Nephron (organoid): ENCODE measurements around the gene MBOAT2.

Experiments
- H3K27ac Mint-ChIP-seq, 3 experiments: 2 replicates each; pipeline ENCODE4 v1.8.0; 2020; ENCODE audit warnings: mixed read lengths in 3 of 3, mild to moderate bottlenecking in 2 of 3, moderate library complexity in 1 of 3
- H3K27me3 Mint-ChIP-seq: 2 replicates; pipeline ENCODE4 v1.8.0; 2021; ENCODE audit warnings: low read depth, mild to moderate bottlenecking, moderate library complexity, mixed read lengths
- H3K36me3 Mint-ChIP-seq: 2 replicates; pipeline ENCODE4 v1.8.0; 2020; ENCODE audit warnings: low read depth, mixed read lengths
- H3K4me1 Mint-ChIP-seq: 2 replicates; pipeline ENCODE4 v1.8.0; 2020; ENCODE audit warnings: mixed read lengths
- H3K4me3 Mint-ChIP-seq, 3 experiments: 2 replicates each; pipeline ENCODE4 v1.8.0; 2020; ENCODE audit warnings: mild to moderate bottlenecking in 3 of 3, mixed read lengths in 3 of 3, moderate library complexity in 2 of 3
- H3K9me3 Mint-ChIP-seq: 2 replicates; pipeline ENCODE4 v1.8.0; 2020; ENCODE audit warnings: mixed read lengths
- TF ChIP-seq, protein P1 (sequence below), 3 experiments: fragments of 200-600 bp; sonication (generic); IDR thresholded peaks; one replicate each; pipeline ENCODE4 v1.5.0; 2021; ENCODE audit warnings: antibody characterized with exemption in 3 of 3; ENCODE audit not compliant: unreplicated experiment in 3 of 3

Gene MBOAT2

DNA sequence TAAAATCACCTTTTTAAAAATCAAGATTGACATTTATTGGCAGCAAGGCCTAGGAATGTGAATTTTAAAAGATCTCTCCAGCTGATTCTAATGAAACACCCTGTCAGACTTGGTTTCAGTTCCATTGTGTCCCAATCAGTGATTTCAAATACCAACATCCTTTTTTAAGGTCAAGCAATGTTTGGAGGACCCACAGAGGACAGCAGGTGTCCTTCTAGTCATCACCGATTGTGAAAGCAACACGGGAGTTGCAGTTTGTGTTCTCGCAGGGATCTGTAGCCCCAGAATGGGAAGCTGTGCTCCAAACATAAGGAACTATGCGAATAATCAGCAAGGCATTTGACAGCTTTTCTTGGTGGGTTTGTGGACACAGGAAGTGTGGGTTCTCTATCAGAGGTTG is 161.6 kb downstream of the MBOAT2 start:
- Mint-ChIP-seq H3K27ac (no peak overlapping the region), H3K9me3 (peaks cover 5% of the 10 kb centered on the region), H3K4me1 (peaks cover 6% of the 10 kb centered on the region), H3K27me3 (no peaks in the 10 kb centered on the region), H3K36me3 (peaks cover 7% of the 10 kb centered on the region), H3K4me3 (no peak overlapping the region)
- TF ChIP-seq, protein P1, sequence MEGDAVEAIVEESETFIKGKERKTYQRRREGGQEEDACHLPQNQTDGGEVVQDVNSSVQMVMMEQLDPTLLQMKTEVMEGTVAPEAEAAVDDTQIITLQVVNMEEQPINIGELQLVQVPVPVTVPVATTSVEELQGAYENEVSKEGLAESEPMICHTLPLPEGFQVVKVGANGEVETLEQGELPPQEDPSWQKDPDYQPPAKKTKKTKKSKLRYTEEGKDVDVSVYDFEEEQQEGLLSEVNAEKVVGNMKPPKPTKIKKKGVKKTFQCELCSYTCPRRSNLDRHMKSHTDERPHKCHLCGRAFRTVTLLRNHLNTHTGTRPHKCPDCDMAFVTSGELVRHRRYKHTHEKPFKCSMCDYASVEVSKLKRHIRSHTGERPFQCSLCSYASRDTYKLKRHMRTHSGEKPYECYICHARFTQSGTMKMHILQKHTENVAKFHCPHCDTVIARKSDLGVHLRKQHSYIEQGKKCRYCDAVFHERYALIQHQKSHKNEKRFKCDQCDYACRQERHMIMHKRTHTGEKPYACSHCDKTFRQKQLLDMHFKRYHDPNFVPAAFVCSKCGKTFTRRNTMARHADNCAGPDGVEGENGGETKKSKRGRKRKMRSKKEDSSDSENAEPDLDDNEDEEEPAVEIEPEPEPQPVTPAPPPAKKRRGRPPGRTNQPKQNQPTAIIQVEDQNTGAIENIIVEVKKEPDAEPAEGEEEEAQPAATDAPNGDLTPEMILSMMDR (IDR thresholded peaks at IDR 0.05; ENCODE audit: unreplicated experiment in 3 of 3), result no peak

DNA sequence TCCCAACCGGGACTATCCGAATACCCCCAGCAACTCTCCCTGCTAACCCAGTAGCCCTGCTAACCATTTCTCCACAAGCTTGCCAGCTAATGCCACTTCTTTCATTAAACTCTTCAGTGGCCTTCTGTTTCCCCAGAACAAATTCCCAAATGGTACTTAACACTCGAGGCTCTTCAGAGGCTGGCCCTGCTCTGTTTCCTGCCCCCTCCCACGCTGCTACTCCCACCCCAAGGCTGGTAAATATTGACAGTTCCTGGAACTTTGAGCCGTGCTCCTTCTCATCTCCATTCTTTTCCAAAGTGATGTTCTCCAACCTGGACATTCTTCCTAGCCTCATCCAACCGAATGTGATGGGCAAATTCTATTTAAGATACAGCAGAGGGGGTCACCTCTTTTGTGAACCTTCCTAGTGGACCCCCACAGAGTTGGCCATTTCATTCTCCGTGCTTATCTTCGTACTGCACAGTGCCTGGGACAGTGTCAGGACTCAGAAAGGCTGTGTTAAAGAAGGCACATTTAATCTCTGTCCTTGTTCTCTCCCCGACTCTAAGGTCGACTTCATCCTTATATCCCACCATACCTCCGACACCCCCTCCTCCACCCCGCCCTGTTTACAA is 162.9 kb downstream of the MBOAT2 start:
- peak overlapping the region in 1 of 3 experiments; percentile 9 for H3K27ac Mint-ChIP-seq
- no peaks in the 10 kb centered on the region for H3K27me3 Mint-ChIP-seq
- TF ChIP-seq, protein P1 (IDR thresholded peaks at IDR 0.05; ENCODE audit: unreplicated experiment in 3 of 3), result no peak
- H3K36me3 Mint-ChIP-seq, result no peaks in the 10 kb centered on the region
- H3K9me3 Mint-ChIP-seq, result peaks cover 5% of the 10 kb centered on the region
- H3K4me1 Mint-ChIP-seq, result peaks cover 18% of the 10 kb centered on the region
- H3K4me3 Mint-ChIP-seq, result peak overlapping the region; percentile 53 to 64 (median 62)

DNA sequence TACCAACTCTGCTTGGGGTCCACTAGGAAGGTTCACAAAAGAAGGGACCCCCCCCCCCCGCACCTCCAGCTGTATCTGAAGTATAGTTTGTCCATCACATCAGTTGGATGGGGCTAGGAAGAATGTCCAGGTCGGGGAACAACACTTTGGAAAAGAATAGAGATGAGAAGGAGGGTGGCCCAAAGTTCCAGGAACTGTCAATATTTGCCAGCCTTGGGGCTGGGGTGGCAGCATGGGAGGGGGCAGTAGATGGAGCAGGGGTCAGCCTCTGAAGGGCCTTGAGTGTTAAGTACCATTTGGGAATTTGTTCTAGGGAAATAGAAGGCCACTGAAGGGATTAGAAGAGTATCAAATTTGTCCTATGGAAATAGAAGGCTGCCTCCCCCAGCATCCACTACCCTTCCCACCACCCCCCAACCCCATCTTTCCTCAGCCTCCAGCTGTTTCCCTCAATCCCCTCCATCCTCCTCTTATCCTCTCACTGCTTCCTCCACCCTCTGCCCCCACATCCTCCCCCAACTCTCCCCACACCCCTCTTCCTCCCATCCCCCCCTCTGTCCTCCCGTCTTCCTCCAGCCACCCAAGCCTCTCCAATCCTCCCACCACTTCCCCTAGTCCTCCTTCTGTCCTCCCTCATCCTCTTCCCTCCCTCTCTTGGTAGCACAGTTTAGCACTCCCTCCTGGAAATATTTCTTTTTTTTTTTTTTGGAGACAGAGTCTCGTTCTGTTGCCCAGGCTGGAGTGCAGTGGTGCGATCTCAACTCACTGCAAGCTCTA is 164.1 kb downstream of the MBOAT2 start:
- peak overlapping the region in 2 of 3 experiments; percentile 26 to 53 for H3K4me3 Mint-ChIP-seq
- TF ChIP-seq, protein P1 (IDR thresholded peaks at IDR 0.05; ENCODE audit: unreplicated experiment in 3 of 3), result no peak
- H3K27me3 Mint-ChIP-seq, result no peaks in the 10 kb centered on the region
- no peak overlapping the region for H3K27ac Mint-ChIP-seq
- peaks cover 2% of the 10 kb centered on the region for H3K36me3 Mint-ChIP-seq
- H3K9me3 Mint-ChIP-seq, result peaks cover 5% of the 10 kb centered on the region
- peaks cover 28% of the 10 kb centered on the region for H3K4me1 Mint-ChIP-seq

GRCh38 chr2:8837795-8838140 is 165.7 kb downstream of the MBOAT2 start:
- Mint-ChIP-seq H3K9me3 (peaks cover 5% of the 10 kb centered on the region), H3K27me3 (no peaks in the 10 kb centered on the region)

DNA sequence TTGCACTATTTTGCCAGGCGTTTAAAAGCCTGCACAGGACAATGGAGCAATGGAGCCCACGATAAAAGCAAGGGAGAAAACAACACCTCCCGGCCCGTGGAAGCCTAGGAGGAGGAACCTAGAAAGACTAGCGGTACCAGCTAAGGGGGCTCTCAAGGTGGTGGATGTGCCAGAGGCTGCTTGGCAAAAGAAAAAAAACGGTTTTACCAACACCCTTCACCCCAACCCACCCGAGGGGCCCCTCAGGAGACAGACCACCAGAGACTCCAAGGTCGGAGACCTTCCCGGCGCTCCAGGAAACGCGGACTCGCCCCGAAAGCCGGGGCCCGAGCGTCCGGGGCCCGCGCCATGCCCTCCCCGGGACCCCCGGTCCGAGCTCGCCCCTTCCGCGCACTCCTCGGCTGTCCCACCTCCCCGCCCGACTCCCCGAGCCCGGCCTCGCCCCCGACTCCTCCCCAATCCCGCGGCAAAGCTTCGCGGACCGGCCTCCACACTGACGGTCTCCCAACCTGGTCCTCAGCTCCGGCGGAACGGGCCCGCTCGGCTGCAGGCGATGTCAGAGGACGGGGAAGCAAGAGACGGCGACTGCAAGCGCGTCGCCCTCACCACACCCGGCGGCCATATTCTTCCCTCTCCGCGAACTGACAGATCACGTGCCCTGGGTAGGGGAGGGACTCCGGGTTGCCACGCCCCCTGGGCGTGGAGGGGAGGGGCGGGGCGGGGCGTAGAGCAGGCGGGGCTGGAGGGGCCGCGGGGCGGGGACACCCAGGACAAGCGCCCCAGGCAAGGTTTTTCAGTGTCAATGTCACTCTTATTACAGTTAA is 166.3 kb downstream of the MBOAT2 start, which contains the start of gene KIDINS220:
Gene KIDINS220 (minus strand): TSS at position 643 of the 824 bp plus-strand sequence. CDS start 10,520 bp downstream, outside the sequence.
- Mint-ChIP-seq H3K36me3 (peaks cover 7% of the 10 kb centered on the region), H3K4me3 (peak within 1 kb of the TSS; percentile 98 to 100 (median 100)), H3K4me1 (peaks cover 30% of the 10 kb centered on the region), H3K9me3 (peaks cover 5% of the 10 kb centered on the region), H3K27me3 (no peaks in the 10 kb centered on the region), H3K27ac (peak within 1 kb of the TSS; percentile 94 to 95 (median 94))
- TF ChIP-seq, protein P1 (IDR thresholded peaks at IDR 0.05; ENCODE audit: unreplicated experiment in 3 of 3), result no peak

More at GRCh38 chr2:8837795-8838140, 165.7 kb downstream of the MBOAT2 start:
- Mint-ChIP-seq H3K36me3 (peaks cover 7% of the 10 kb centered on the region), H3K4me1 (peaks cover 30% of the 10 kb centered on the region), H3K27ac (peak overlapping the region; percentile 45 to 95 (median 94)), H3K4me3 (peak overlapping the region; percentile 98 to 100 (median 100))
- TF ChIP-seq, protein P1 (IDR thresholded peaks at IDR 0.05; ENCODE audit: unreplicated experiment in 3 of 3), result no peak
